ENCODE data around the gene TTLL5. TPM values are rescaled to one million over a fixed set of nuclear protein-coding genes. Genes with fewer than 3 reads are reported as not detected.
A peak's percentile ranks its signal among the peaks of the same experiment; 100 is the strongest.

TTLL5 gene
- total RNA-seq, 1 donor = 29.5 TPM

- no peak overlapping the region for H3K4me3 ChIP-seq (ENCODE audit: low read depth, low read length)
- DNase-seq (ENCODE audit: low read depth) = no peak
These were observed 220.9 kb downstream of the TTLL5 start for GRCh38 chr14:75881994-75882393.

GRCh38 chr14:75884198-75884611 is 223.2 kb downstream of the TTLL5 start:
- peak; percentile 33 for TF ChIP-seq CTCF (IDR thresholded peaks at IDR 0.05; ENCODE audit: insufficient read depth, low read length)
- no peak overlapping the region for H3K4me3 ChIP-seq (ENCODE audit: low read depth, low read length)
- peak; percentile 90 for DNase-seq (ENCODE audit: low read depth)

More at GRCh38 chr14:75881994-75882393, 220.9 kb downstream of the TTLL5 start:
- TF ChIP-seq CTCF (IDR thresholded peaks at IDR 0.05; ENCODE audit: insufficient read depth, low read length) = no peak

GRCh38 chr14:75885829-75886228 is 224.8 kb downstream of the TTLL5 start:
- DNase-seq (ENCODE audit: low read depth) = peak; percentile 63
- no peak overlapping the region for H3K4me3 ChIP-seq (ENCODE audit: low read depth, low read length)

GRCh38 chr14:75886636-75887348 is 225.7 kb downstream of the TTLL5 start:
- no peak overlapping the region for H3K4me3 ChIP-seq (ENCODE audit: low read depth, low read length)
- DNase-seq (ENCODE audit: low read depth) = peak; percentile 49
- no peak for TF ChIP-seq CTCF (IDR thresholded peaks at IDR 0.05; ENCODE audit: insufficient read depth, low read length)

More at GRCh38 chr14:75885829-75886228, 224.8 kb downstream of the TTLL5 start:
- no peak for TF ChIP-seq CTCF (IDR thresholded peaks at IDR 0.05; ENCODE audit: insufficient read depth, low read length)

GRCh38 chr14:75888945-75889344 is 227.9 kb downstream of the TTLL5 start:
- no peak for TF ChIP-seq CTCF (IDR thresholded peaks at IDR 0.05; ENCODE audit: insufficient read depth, low read length)
- H3K4me3 ChIP-seq (ENCODE audit: low read depth, low read length) = no peak overlapping the region
- no peak for DNase-seq (ENCODE audit: low read depth)

GRCh38 chr14:75896341-75896740 is 235.3 kb downstream of the TTLL5 start:
- TF ChIP-seq CTCF (IDR thresholded peaks at IDR 0.05; ENCODE audit: insufficient read depth, low read length) = no peak
- no peak overlapping the region for H3K4me3 ChIP-seq (ENCODE audit: low read depth, low read length)
- DNase-seq (ENCODE audit: low read depth) = no peak

- DNase-seq (ENCODE audit: low read depth) = no peak
- no peak overlapping the region for H3K4me3 ChIP-seq (ENCODE audit: low read depth, low read length)
- no peak for TF ChIP-seq CTCF (IDR thresholded peaks at IDR 0.05; ENCODE audit: insufficient read depth, low read length)
These were observed 243.3 kb downstream of the TTLL5 start for GRCh38 chr14:75904311-75904710.

Measured in fibroblast of the aortic adventitia (primary cell).